ENCODE measurements around the gene TCEA2. TPM values are rescaled to one million over a fixed set of nuclear protein-coding genes. Genes with fewer than 3 reads are reported as not detected.

Gene TCEA2
- total RNA-seq, 1 donor from 2014 or later, result 23.2 TPM

DNA sequence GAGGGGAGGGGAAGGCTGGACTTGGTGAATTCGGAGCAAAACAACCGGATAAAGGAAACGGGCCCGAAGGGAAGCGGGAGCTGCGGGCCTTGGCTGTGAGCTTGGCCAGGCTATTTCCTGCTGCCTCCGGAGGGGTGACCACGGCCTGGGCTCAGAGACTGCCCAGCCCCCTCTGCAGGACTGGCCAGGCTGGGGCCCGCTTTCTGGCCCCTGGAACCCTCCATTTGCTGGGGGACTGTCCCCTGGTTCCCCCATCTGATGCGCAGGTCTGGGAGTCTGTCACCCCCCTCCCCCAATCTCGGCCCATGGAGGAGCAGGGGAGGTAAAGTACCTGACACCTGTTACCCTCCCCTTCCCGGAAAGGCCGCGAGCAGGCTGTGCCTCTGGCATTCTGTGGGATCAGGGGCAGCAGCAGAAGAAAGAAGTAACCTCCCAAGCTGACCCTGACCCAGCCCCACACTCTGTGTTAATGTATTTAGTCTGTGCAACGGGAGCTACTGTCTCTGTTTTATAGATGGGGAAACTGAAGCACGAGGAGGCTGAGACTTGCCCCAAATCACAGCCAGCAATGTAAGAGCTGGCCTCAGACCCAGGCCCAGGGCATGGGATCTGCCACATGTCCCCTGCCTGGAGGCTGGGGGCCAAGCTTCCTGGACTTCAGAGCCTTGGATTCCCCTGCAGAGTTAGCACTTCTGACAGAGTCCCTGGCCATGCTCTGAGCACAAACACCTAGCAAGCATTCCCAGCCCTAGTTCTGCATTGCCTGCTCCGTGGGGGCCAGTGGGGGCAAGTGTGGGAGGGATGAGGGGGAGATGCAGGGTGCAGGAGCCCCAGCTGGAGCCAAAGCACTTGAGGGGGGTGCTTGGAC is 23.5 kb upstream of the TCEA2 start:
- Histone ChIP-seq H3K4me1 (peaks cover 31% of the 10 kb centered on the region), H3K9me3 (ENCODE audit: low read depth) (no peaks in the 10 kb centered on the region), H3K9ac (no peak overlapping the region), H3K4me3 (peak overlapping the region; percentile 60), H3K27ac (no peak overlapping the region), H4K20me1 (ENCODE audit: low read depth) (peaks cover 47% of the 10 kb centered on the region), H3F3A (ENCODE audit: low read depth) (peaks cover 24% of the 10 kb centered on the region), H3K27me3 (peaks cover 84% of the 10 kb centered on the region), H3K79me2 (ENCODE audit: low read depth) (no peaks in the 10 kb centered on the region), H3K36me3 (no peaks in the 10 kb centered on the region), H2AFZ (replicated peaks) (no peak overlapping the region), H3K4me2 (peak overlapping the region; percentile 88)
- H3K36me3 Mint-ChIP-seq, result peaks cover 3% of the 10 kb centered on the region
- peaks cover 55% of the 10 kb centered on the region for H3K27me3 Mint-ChIP-seq (ENCODE audit: insufficient read depth, low read depth)
- peak overlapping the region; percentile 81 for H3K4me3 Mint-ChIP-seq
- H3K27ac Mint-ChIP-seq, result no peak overlapping the region
- H3K9me3 Mint-ChIP-seq, result no peaks in the 10 kb centered on the region
- DNase-seq (ENCODE audit: low spot score), result no peak
- no peak for TF ChIP-seq EZH2phosphoT487 (IDR thresholded peaks at IDR 0.05)
- TF ChIP-seq, protein P1, sequence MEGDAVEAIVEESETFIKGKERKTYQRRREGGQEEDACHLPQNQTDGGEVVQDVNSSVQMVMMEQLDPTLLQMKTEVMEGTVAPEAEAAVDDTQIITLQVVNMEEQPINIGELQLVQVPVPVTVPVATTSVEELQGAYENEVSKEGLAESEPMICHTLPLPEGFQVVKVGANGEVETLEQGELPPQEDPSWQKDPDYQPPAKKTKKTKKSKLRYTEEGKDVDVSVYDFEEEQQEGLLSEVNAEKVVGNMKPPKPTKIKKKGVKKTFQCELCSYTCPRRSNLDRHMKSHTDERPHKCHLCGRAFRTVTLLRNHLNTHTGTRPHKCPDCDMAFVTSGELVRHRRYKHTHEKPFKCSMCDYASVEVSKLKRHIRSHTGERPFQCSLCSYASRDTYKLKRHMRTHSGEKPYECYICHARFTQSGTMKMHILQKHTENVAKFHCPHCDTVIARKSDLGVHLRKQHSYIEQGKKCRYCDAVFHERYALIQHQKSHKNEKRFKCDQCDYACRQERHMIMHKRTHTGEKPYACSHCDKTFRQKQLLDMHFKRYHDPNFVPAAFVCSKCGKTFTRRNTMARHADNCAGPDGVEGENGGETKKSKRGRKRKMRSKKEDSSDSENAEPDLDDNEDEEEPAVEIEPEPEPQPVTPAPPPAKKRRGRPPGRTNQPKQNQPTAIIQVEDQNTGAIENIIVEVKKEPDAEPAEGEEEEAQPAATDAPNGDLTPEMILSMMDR (IDR thresholded peaks at IDR 0.05), result no peak
- no peak for TF ChIP-seq EZH2 (IDR thresholded peaks at IDR 0.05)
- H3K4me1 Mint-ChIP-seq, result peaks cover 21% of the 10 kb centered on the region

DNA sequence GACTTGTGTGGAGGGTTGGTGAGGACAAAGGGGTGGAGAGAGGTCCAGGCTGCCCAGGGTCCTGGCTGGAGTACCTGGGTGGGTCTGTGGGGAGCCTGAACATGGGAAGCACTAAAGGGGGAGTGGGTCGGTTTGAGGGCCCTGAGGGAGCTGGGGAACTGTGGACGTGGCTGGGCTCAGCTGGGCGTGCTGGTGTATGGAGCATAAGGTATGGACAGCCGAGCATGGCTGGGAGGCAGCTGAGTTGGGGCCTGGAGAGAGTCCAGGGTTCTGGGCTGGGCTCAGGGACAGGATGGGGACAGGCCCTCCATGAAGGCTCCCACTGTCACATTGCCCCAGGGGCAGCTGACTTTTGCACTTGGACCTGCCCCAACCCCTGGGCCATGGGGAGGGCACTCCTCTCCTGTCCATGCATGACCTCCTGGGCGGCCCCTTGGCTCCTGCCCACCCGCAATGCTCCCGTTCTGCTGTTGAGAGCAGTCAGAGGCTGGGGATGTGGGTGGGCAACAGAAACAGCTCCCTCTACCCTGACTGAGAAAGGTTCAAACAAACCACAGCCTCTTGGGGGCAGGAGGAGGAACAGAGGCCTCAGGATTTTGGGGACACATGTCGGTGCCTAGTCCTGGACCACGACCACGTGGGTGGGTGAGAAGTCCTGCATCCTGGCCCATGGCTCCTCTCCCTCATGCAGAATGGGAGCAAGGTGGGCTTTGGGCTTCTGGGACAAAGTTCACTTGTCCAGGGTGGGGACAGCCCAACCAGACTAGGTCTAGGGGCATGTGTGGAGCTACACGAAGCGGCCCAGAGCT is 22.6 kb upstream of the TCEA2 start:
- Histone ChIP-seq H3K4me3 (no peak overlapping the region), H2AFZ (replicated peaks) (no peak overlapping the region), H3K9ac (no peak overlapping the region), H3K9me3 (ENCODE audit: low read depth) (no peaks in the 10 kb centered on the region), H3K4me2 (no peak overlapping the region), H3F3A (ENCODE audit: low read depth) (peaks cover 19% of the 10 kb centered on the region), H3K27me3 (peaks cover 94% of the 10 kb centered on the region), H3K27ac (no peak overlapping the region), H3K36me3 (no peaks in the 10 kb centered on the region), H4K20me1 (ENCODE audit: low read depth) (peaks cover 41% of the 10 kb centered on the region), H3K4me1 (peaks cover 33% of the 10 kb centered on the region), H3K79me2 (ENCODE audit: low read depth) (no peaks in the 10 kb centered on the region)
- no peak overlapping the region for H3K27ac Mint-ChIP-seq
- no peaks in the 10 kb centered on the region for H3K36me3 Mint-ChIP-seq
- no peak for TF ChIP-seq EZH2phosphoT487 (IDR thresholded peaks at IDR 0.05)
- TF ChIP-seq, protein P1 (IDR thresholded peaks at IDR 0.05), result no peak
- TF ChIP-seq EZH2 (IDR thresholded peaks at IDR 0.05), result no peak
- no peaks in the 10 kb centered on the region for H3K9me3 Mint-ChIP-seq
- peaks cover 16% of the 10 kb centered on the region for H3K4me1 Mint-ChIP-seq
- peaks cover 59% of the 10 kb centered on the region for H3K27me3 Mint-ChIP-seq (ENCODE audit: insufficient read depth, low read depth)
- H3K4me3 Mint-ChIP-seq, result peak overlapping the region; percentile 81
- no peak for DNase-seq (ENCODE audit: low spot score)

DNA sequence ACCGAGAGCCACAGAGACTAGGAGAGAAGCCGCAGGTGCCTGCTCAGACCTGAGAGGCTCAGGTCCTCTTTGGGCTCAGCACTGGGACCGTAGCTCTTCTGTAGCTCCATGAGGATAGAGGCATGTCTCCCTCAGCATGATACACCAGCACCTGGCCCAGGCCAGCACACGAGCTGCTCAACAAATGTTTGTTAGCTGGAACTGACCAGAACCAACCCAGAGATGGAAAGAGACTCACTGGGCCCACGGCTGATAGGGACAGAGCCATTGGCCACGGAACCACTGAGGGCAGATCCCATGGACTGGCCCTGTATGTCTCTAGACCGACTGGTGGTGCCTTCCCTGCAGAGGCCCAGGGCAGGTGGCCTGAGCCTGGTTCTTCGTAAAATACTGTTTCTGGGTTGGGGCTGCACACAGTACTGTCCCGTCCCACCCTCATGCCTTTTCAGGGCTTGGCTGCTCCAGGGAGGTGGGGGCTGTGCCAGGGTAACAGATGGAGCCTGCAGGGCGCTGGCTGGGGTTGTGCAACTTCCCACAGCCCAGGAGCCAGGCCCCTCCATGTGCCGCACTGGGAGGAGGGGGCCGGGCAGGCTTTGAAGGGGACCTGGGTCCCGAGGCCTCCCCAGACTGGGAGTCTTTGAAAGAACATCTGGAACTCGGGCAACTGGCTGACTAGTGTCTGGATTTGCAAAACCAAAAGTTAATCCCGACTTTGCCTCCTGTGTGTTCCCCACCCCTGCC is 21.8 kb upstream of the TCEA2 start:
- H3K36me3 ChIP-seq, result no peaks in the 10 kb centered on the region
- H2AFZ ChIP-seq (replicated peaks), result no peak overlapping the region
- no peak overlapping the region for H3K4me3 ChIP-seq
- H3K4me1 ChIP-seq, result peaks cover 26% of the 10 kb centered on the region
- no peak overlapping the region for H3K4me2 ChIP-seq
- no peaks in the 10 kb centered on the region for H3K9me3 Mint-ChIP-seq
- no peak overlapping the region for H3K27ac ChIP-seq
- H4K20me1 ChIP-seq (ENCODE audit: low read depth), result peaks cover 33% of the 10 kb centered on the region
- no peak overlapping the region for H3K9ac ChIP-seq
- H3K4me3 Mint-ChIP-seq, result no peak overlapping the region
- no peaks in the 10 kb centered on the region for H3K36me3 Mint-ChIP-seq
- peaks cover 15% of the 10 kb centered on the region for H3F3A ChIP-seq (ENCODE audit: low read depth)
- H3K79me2 ChIP-seq (ENCODE audit: low read depth), result no peaks in the 10 kb centered on the region
- peaks cover 66% of the 10 kb centered on the region for H3K27me3 Mint-ChIP-seq (ENCODE audit: insufficient read depth, low read depth)
- DNase-seq (ENCODE audit: low spot score), result no peak
- H3K27ac Mint-ChIP-seq, result no peak overlapping the region
- TF ChIP-seq, protein P1 (IDR thresholded peaks at IDR 0.05), result no peak
- TF ChIP-seq EZH2phosphoT487 (IDR thresholded peaks at IDR 0.05) (no peak), EZH2 (IDR thresholded peaks at IDR 0.05) (no peak)
- peaks cover 16% of the 10 kb centered on the region for H3K4me1 Mint-ChIP-seq
- H3K27me3 ChIP-seq, result peaks cover 100% of the 10 kb centered on the region
- H3K9me3 ChIP-seq (ENCODE audit: low read depth), result no peaks in the 10 kb centered on the region

Data from neural progenitor cell (in vitro differentiated cells).